Panc1 (cell line): Measurements from ENCODE around the gene TALDO1. TPM values are rescaled to one million over a fixed set of nuclear protein-coding genes. Genes with fewer than 3 reads are reported as not detected.

ENCODE experiments used
- ATAC-seq: fragments of 200-7000 bp; cut with Tn5 transposase; 2 replicates; pipeline ENCODE4 v1.9.1; 2020; ENCODE audit warnings: mild to moderate bottlenecking, moderate library complexity
- BruUV-seq: library from RNA; stranded (reverse); fragments of 400-500 nt; replicated peaks from 2 replicates; lab custom pipeline; 2021; lab: Mats Ljungman, UMichigan
- CTCF ChIA-PET: fragments of 300-600 bp; sonication (Branson Sonifier 250); formaldehyde crosslinking; loops from one replicate; lab custom pipeline; 2022; ENCODE audit warnings: antibody characterized with exemption; lab: Charles Lee
- POLR2A ChIA-PET: fragments of 300-600 bp; sonication (Branson Sonifier 250); formaldehyde crosslinking; loops from one replicate; lab custom pipeline; 2022; ENCODE audit warnings: antibody characterized with exemption; lab: Charles Lee
- DNase-seq: peaks from one replicate; pipeline ENCODE4 v3.0.0-alpha.2; 2010; ENCODE audit warnings: low read depth, low spot score
- H3K27ac ChIP-seq: 2 replicates; pipeline ENCODE4 v1.5.1; 2011; ENCODE audit warnings: mild to moderate bottlenecking, low read length, inconsistent platforms
- H3K27me3 ChIP-seq: fragments of 200-500 bp; sonication (Bioruptor generic); 2 replicates; pipeline ENCODE4 v1.6.0; 2014; ENCODE audit warnings: low read length, inconsistent platforms; ENCODE audit not compliant: control insufficient read depth, insufficient read depth
- H3K36me3 ChIP-seq: fragments of 200-500 bp; sonication (Bioruptor generic); 2 replicates; pipeline ENCODE4 v1.5.1; 2014; ENCODE audit warnings: inconsistent platforms, mild to moderate bottlenecking, low read length, moderate library complexity; ENCODE audit not compliant: control insufficient read depth, insufficient read depth
- H3K4me1 ChIP-seq: 2 replicates; pipeline ENCODE4 v1.5.1; 2011; ENCODE audit warnings: inconsistent platforms, mild to moderate bottlenecking, low read length, moderate library complexity; ENCODE audit not compliant: control insufficient read depth, insufficient read depth
- H3K4me3 ChIP-seq, 2 experiments: 2 replicates each; pipeline ENCODE4 v1.5.1; 2011 to 2012; ENCODE audit warnings: low read depth in 2 of 2, low read length in 2 of 2, mild to moderate bottlenecking in 2 of 2, inconsistent platforms in 1 of 2, moderate library complexity in 1 of 2
- H3K9me3 ChIP-seq: fragments of 200-500 bp; sonication (Bioruptor generic); 2 replicates; pipeline ENCODE4 v1.5.1; 2014; ENCODE audit warnings: low read depth, mild to moderate bottlenecking, inconsistent platforms, low read length, moderate library complexity; ENCODE audit not compliant: control insufficient read depth, insufficient read depth
- POLR2AphosphoS5 ChIP-seq: IDR thresholded peaks from 2 replicates; pipeline ENCODE4 v1.6.1; 2012; ENCODE audit warnings: mild to moderate bottlenecking, low read depth, low read length, moderate library complexity
- SIN3A ChIP-seq: IDR thresholded peaks from 2 replicates; pipeline ENCODE4 v1.6.1; 2012; ENCODE audit warnings: low read depth, mild to moderate bottlenecking, low read length, moderate library complexity, borderline replicate concordance; ENCODE audit not compliant: insufficient read depth
- TCF7L2 ChIP-seq: IDR thresholded peaks from 2 replicates; pipeline ENCODE4 v1.6.1; 2011; ENCODE audit warnings: mild to moderate bottlenecking, low read depth, low read length, inconsistent platforms
- in situ Hi-C: cut with HindIII; loops from 2 replicates; pipeline ENCODE4 v1.10.0; 2016; ENCODE audit warnings: low sequenced_read_pairs, low pct_unique_long_range_greater_than_20kb
- intact Hi-C: fragments of 100-400 bp; cut with micrococcal nuclease; formaldehyde crosslinking; loops from one replicate; pipeline ENCODE4 v1.10.0; 2022; ENCODE audit not compliant: unreplicated experiment
- total RNA-seq: library from RNA; stranded (reverse); gene quantifications from one replicate; pipeline ENCODE4 v1.2.1, GENCODE V29; 2021; ENCODE audit not compliant: unreplicated experiment
- TF ChIP-seq, protein P1 (sequence below): fragments of 450-650 bp; IDR thresholded peaks from 2 replicates; pipeline ENCODE4 v1.5.1; 2017; ENCODE audit warnings: mild to moderate bottlenecking
- TF ChIP-seq, protein P2 (sequence below), 2 experiments: IDR thresholded peaks; 2 replicates each; pipeline ENCODE4 v1.6.1; 2011 to 2012; ENCODE audit warnings: low read depth in 2 of 2, control low read depth in 1 of 2, low read length in 1 of 2, mild to moderate bottlenecking in 1 of 2, moderate library complexity in 1 of 2; ENCODE audit not compliant: insufficient read depth in 1 of 2

Gene TALDO1
- total RNA-seq, 1 experiment from 2014 or later = 257 TPM

DNA sequence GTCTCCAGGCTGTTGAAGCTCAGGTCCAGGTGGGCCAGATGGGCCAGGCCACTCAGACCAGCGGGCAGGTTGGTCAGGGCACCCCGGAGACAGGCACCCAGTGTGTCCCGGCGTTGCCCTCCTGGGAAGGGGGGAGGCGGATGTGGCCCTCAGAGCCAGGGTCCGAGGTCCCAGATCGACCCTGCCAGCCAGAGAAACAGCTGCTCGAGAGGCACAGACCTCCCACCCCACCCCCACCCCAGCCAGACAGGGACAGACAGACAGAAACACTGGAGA lies 56.1 kb downstream of the TALDO1 start:
- POLR2A ChIA-PET = no interaction called here

DNA sequence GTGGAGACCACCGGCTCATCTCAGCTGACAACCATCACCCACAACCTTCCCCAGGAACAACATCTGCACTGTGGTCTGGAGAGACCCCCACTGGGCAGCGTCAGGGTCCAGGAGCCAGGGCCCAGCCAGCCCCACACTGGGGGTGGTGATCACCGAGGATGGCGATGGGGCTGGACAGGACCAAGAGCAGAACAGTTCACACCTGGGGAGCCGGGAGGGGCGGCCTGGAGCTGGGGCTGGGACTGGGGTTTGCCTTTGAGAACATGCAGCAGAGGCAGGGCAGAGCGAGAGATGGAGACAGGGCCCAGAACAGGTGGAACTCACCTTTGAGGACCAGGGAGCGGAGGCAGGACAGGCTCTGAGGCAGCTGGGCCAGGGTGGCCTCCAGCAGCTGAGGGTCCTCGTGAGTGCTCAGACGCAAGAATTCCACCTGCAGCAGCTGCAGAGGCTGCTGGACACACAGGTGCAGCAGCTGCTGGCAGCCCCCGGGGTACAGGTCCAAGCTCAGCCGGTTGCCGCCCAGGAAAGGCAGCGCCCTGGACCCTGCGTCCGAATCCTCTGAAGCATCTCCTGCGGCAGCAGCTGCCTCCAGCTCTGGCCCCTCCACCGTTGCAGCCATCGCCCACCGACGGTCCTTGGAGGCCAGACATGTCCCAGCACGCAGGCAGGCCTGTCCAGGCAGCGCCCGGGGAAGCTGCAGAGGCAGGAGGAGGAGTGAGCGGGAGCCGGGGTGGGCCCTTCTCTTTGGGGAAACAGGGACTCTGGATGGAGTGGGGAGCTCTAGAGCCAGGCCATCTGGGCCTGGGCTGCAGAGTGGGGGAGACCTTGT lies 56.7 kb downstream of the TALDO1 start:
- peak overlapping the region; percentile 58 to 67 for H3K4me3 ChIP-seq
- no peak for DNase-seq
- in situ Hi-C loops = no loop called here
- peak overlapping the region; percentile 92 for H3K27ac ChIP-seq
- H3K4me1 ChIP-seq = peaks cover 43% of the 10 kb centered on the region
- no peaks in the 10 kb centered on the region for H3K36me3 ChIP-seq
- no TSS peak for BruUV-seq
- H3K27me3 ChIP-seq = no peaks in the 10 kb centered on the region
- ATAC-seq = no peak
- ChIA-PET CTCF (interaction anchor here (1.5 kb wide), 1 partner anchor 43 kb away, joined by 3 read pairs; no protein-coding TSS in a partner anchor), POLR2A (interaction anchor here (1.0 kb wide), 1 partner anchor 56 kb away, joined by 3 read pairs; no protein-coding TSS in a partner anchor)
- H3K9me3 ChIP-seq = no peaks in the 10 kb centered on the region
- TF ChIP-seq, protein P1, sequence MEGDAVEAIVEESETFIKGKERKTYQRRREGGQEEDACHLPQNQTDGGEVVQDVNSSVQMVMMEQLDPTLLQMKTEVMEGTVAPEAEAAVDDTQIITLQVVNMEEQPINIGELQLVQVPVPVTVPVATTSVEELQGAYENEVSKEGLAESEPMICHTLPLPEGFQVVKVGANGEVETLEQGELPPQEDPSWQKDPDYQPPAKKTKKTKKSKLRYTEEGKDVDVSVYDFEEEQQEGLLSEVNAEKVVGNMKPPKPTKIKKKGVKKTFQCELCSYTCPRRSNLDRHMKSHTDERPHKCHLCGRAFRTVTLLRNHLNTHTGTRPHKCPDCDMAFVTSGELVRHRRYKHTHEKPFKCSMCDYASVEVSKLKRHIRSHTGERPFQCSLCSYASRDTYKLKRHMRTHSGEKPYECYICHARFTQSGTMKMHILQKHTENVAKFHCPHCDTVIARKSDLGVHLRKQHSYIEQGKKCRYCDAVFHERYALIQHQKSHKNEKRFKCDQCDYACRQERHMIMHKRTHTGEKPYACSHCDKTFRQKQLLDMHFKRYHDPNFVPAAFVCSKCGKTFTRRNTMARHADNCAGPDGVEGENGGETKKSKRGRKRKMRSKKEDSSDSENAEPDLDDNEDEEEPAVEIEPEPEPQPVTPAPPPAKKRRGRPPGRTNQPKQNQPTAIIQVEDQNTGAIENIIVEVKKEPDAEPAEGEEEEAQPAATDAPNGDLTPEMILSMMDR = no peak
- TF ChIP-seq, protein P2, sequence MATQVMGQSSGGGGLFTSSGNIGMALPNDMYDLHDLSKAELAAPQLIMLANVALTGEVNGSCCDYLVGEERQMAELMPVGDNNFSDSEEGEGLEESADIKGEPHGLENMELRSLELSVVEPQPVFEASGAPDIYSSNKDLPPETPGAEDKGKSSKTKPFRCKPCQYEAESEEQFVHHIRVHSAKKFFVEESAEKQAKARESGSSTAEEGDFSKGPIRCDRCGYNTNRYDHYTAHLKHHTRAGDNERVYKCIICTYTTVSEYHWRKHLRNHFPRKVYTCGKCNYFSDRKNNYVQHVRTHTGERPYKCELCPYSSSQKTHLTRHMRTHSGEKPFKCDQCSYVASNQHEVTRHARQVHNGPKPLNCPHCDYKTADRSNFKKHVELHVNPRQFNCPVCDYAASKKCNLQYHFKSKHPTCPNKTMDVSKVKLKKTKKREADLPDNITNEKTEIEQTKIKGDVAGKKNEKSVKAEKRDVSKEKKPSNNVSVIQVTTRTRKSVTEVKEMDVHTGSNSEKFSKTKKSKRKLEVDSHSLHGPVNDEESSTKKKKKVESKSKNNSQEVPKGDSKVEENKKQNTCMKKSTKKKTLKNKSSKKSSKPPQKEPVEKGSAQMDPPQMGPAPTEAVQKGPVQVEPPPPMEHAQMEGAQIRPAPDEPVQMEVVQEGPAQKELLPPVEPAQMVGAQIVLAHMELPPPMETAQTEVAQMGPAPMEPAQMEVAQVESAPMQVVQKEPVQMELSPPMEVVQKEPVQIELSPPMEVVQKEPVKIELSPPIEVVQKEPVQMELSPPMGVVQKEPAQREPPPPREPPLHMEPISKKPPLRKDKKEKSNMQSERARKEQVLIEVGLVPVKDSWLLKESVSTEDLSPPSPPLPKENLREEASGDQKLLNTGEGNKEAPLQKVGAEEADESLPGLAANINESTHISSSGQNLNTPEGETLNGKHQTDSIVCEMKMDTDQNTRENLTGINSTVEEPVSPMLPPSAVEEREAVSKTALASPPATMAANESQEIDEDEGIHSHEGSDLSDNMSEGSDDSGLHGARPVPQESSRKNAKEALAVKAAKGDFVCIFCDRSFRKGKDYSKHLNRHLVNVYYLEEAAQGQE (IDR thresholded peaks at IDR 0.05; ENCODE audit: insufficient read depth in 1 of 2, low read depth in 2 of 2, low read length in 1 of 2) = no peak
- TF ChIP-seq TCF7L2 (no peak), POLR2AphosphoS5 (no peak), SIN3A (no peak)
- intact Hi-C loops = no loop called here

More for the DNA sequence above, 56.1 kb downstream of the TALDO1 start:
- intact Hi-C loops = no loop called here
- ATAC-seq (no peak), DNase-seq (no peak)
- Histone ChIP-seq H3K9me3 (no peaks in the 10 kb centered on the region), H3K4me3 (no peak overlapping the region; a peak in 1 of 4 replicates), H3K27ac (no peak overlapping the region; the same call in 1 of the 2 replicates), H3K4me1 (peaks cover 42% of the 10 kb centered on the region), H3K36me3 (no peaks in the 10 kb centered on the region), H3K27me3 (no peaks in the 10 kb centered on the region)
- no TSS peak for BruUV-seq
- CTCF ChIA-PET = interaction anchor here (1.5 kb wide), 1 partner anchor 44 kb away, joined by 3 read pairs; no protein-coding TSS in a partner anchor
- in situ Hi-C loops = no loop called here
- TF ChIP-seq TCF7L2 = no peak
- TF ChIP-seq, protein P1 = no peak
- TF ChIP-seq POLR2AphosphoS5 = no peak
- TF ChIP-seq, protein P2 (IDR thresholded peaks at IDR 0.05; ENCODE audit: insufficient read depth in 1 of 2, low read depth in 2 of 2, low read length in 1 of 2) = no peak
- no peak for TF ChIP-seq SIN3A
